ENCODE results near the gene EGFL7.

Gene EGFL7

GRCh38 chr9:136671646-136672430, 9.1 kb downstream of the EGFL7 start:
- peak in 2 of 4 experiments; percentile 25 to 26 for DNase-seq (ENCODE audit: low read depth in 4 of 4, low spot score in 1 of 4)

GRCh38 chr9:136672431-136673087, 9.8 kb downstream of the EGFL7 start:
- no peak for DNase-seq (ENCODE audit: low read depth in 4 of 4, low spot score in 1 of 4)

- no peak for DNase-seq (ENCODE audit: low read depth in 4 of 4, low spot score in 1 of 4)
Measured at GRCh38 chr9:136673088-136673974, 10.6 kb downstream of the EGFL7 start.

GRCh38 chr9:136673975-136674785, 11.5 kb downstream of the EGFL7 start:
- no peak for DNase-seq (ENCODE audit: low read depth in 4 of 4, low spot score in 1 of 4)

- DNase-seq (ENCODE audit: low read depth in 4 of 4, low spot score in 1 of 4): no peak
Measured at GRCh38 chr9:136674786-136675349, 12.2 kb downstream of the EGFL7 start.

- no peak for DNase-seq (ENCODE audit: low read depth in 4 of 4, low spot score in 1 of 4)
Measured at GRCh38 chr9:136675477-136676296, 13.0 kb downstream of the EGFL7 start.

GRCh38 chr9:136676297-136676794, 13.6 kb downstream of the EGFL7 start:
- DNase-seq (ENCODE audit: low read depth in 4 of 4, low spot score in 1 of 4): no peak

- no peak for DNase-seq (ENCODE audit: low read depth in 4 of 4, low spot score in 1 of 4)
Measured at GRCh38 chr9:136676920-136677686, 14.4 kb downstream of the EGFL7 start.

GRCh38 chr9:136678034-136678433, 15.3 kb downstream of the EGFL7 start:
- no peak for DNase-seq (ENCODE audit: low read depth in 4 of 4, low spot score in 1 of 4)

GRCh38 chr9:136678624-136679023, 15.9 kb downstream of the EGFL7 start:
- DNase-seq (ENCODE audit: low read depth in 4 of 4, low spot score in 1 of 4): no peak

- DNase-seq (ENCODE audit: low read depth in 4 of 4, low spot score in 1 of 4): no peak
Measured at GRCh38 chr9:136679431-136679941, 16.8 kb downstream of the EGFL7 start.

- no peak for DNase-seq (ENCODE audit: low read depth in 4 of 4, low spot score in 1 of 4)
Measured at GRCh38 chr9:136681029-136681428, 18.3 kb downstream of the EGFL7 start.

- no peak for DNase-seq (ENCODE audit: low read depth in 4 of 4, low spot score in 1 of 4)
Measured at GRCh38 chr9:136681945-136682699, 19.4 kb downstream of the EGFL7 start.

GRCh38 chr9:136682710-136683109, 20.0 kb downstream of the EGFL7 start:
- no peak for DNase-seq (ENCODE audit: low read depth in 4 of 4, low spot score in 1 of 4)

GRCh38 chr9:136683173-136683745, 20.5 kb downstream of the EGFL7 start:
- no peak for DNase-seq (ENCODE audit: low read depth in 4 of 4, low spot score in 1 of 4)

- no peak for DNase-seq (ENCODE audit: low read depth in 4 of 4, low spot score in 1 of 4)
Measured at GRCh38 chr9:136683755-136684154, 21.0 kb downstream of the EGFL7 start.

- DNase-seq (ENCODE audit: low read depth in 4 of 4, low spot score in 1 of 4): no peak
Measured at GRCh38 chr9:136684339-136684738, 21.6 kb downstream of the EGFL7 start.

All from stimulated activated CD4-positive, alpha-beta T cell treated with anti-CD3 and anti-CD28 coated beads, Interleukin-1b, Interleukin-23, amount 100 ng/mL, for 24 hours (primary cell).